Ovary (tissue), 9 donors: ENCODE results near the gene SEMA3B. TPM values are rescaled to one million over a fixed set of nuclear protein-coding genes. Genes with fewer than 3 reads are reported as not detected.

Experiments used
- DNase-seq, 5 donors: peaks; one replicate each; pipeline ENCODE4 v3.0.0-alpha.2; 2019 to 2020
- H3K27ac ChIP-seq, 2 donors: fragments of 200-600 bp; one replicate each; pipeline versions ENCODE4 v1.5.1 to v1.8.0; 2019 to 2022
- H3K27me3 ChIP-seq: fragments of 200-600 bp; one replicate; pipeline ENCODE4 v1.8.0; 2022
- H3K36me3 ChIP-seq: fragments of 200-600 bp; sonication (generic); one replicate; pipeline ENCODE4 v1.5.1; 2019
- H3K4me1 ChIP-seq: one replicate; pipeline ENCODE4 v1.8.1; 2013; ENCODE audit warnings: mild to moderate bottlenecking, moderate library complexity; ENCODE audit not compliant: insufficient read depth
- H3K4me3 ChIP-seq: fragments of 200-600 bp; sonication (generic); one replicate; pipeline ENCODE4 v1.5.1; 2017
- H3K9me3 ChIP-seq, 2 donors: fragments of 200-600 bp in 1 of 2; sonication (generic) in 1 of 2; one replicate each; pipeline versions ENCODE4 v1.5.1 to v1.8.1; 2013 to 2019; ENCODE audit warnings: mild to moderate bottlenecking in 1 of 2, moderate library complexity in 1 of 2
- CTCF ChIP-seq, 3 donors: fragments of 450-650 bp in 2 of 3; fragments of 200-600 bp in 1 of 3; IDR thresholded peaks; one replicate each; pipeline versions ENCODE4 v1.5.1 to v1.8.0; 2016 to 2022; ENCODE audit warnings: antibody characterized with exemption in 3 of 3, mild to moderate bottlenecking in 1 of 3
- EP300 ChIP-seq: sonication (generic); formaldehyde crosslinking; IDR thresholded peaks from one replicate; pipeline ENCODE4 v1.6.1; 2017; ENCODE audit warnings: antibody characterized with exemption
- POLR2A ChIP-seq: fragments of 450-650 bp; IDR thresholded peaks from one replicate; pipeline ENCODE4 v1.6.1; 2017; ENCODE audit warnings: antibody characterized with exemption, mild to moderate bottlenecking, moderate library complexity
- WGBS, 3 donors: extraction: QIAGEN DNeasy Blood & Tissue Kit in 1 of 3; methylation state at CpG; one replicate each; pipeline versions ENCODE4 v1.1.5 to v1.1.7; 2013 to 2017; 5-methylcytosine and 5-hydroxymethylcytosine counted together
- intact Hi-C, 4 donors: fragments of 100-400 bp; cut with DNase I; formaldehyde crosslinking; loops; one replicate each; pipeline versions ENCODE4 v1.11.0 to v1.15.1; 2022 to 2023
- polyA plus RNA-seq, 2 donors: library from polyadenylated mRNA; stranded (reverse); fragments of 200-250 nt in 1 of 2; fragments of 350-450 nt in 1 of 2; fragmentation: Illumina TruSeq in 1 of 2; extraction: RNeasy Lipid Tissue Mini Kit (QIAGEN cat#74804) in 1 of 2; gene quantifications; one replicate each; pipeline ENCODE4 v1.2.3, GENCODE V29; 2013 to 2014
- total RNA-seq, 7 donors: library from RNA; depleted of rRNA in 2 of 7; stranded (reverse); fragments of >200 nt in 2 of 7; fragmentation: NEBNext Ultra II Directional in 3 of 7; extraction: Animal tissue kit (Norgen Biotek cat#: 25700) in 3 of 7; gene quantifications; one replicate each; pipeline versions ENCODE4 v1.1.0 to v1.2.4, GENCODE V29; 2016 to 2023
- donor health status: DM: no; HTN: no; CAD: no; lungs with moderate emphysema.
- donor health status: DM: no; HTN: no; CAD: no.
- donor health status: Bipolar disorder and iron deficiency.
- donor health status: DM: yes; HTN: yes; CAD: no.
- donor health status: DM: no; HTN: no; CAD: no.
- donor health status: DM: yes; HTN: yes; CAD: no.

Gene SEMA3B
- total and polyA plus RNA-seq, 9 donors: 5.0 to 224 (median 51.1) TPM

- TF ChIP-seq CTCF (IDR thresholded peaks at IDR 0.05): peak; percentile 96 to 98 (median 97)
- TF ChIP-seq EP300: no peak
- TF ChIP-seq POLR2A: no peak
- Histone ChIP-seq H3K9me3 (no peaks in the 10 kb centered on the region), H3K36me3 (no peaks in the 10 kb centered on the region)
These were observed 23.0 kb upstream of the SEMA3B start for GRCh38 chr3:50245831-50246516.

GRCh38 chr3:50246517-50246954, 22.4 kb upstream of the SEMA3B start:
- peak overlapping the region in 1 of 2 donors; percentile 64 for H3K27ac ChIP-seq
- peak in 1 of 5 donors; percentile 58 for DNase-seq
- no peak for TF ChIP-seq POLR2A
- no peak for TF ChIP-seq CTCF (IDR thresholded peaks at IDR 0.05)
- TF ChIP-seq EP300: no peak
- H3K36me3 ChIP-seq: no peaks in the 10 kb centered on the region
- WGBS, 3 donors: 24 to 30% (median 26%) methylated on average over 9 to 10 of the region's 10 CpGs
- intact Hi-C loops: loop anchor here in 1 of 4 donors (1.0 kb wide), 1 partner anchor 19 kb away; no protein-coding TSS in a partner anchor
- no peaks in the 10 kb centered on the region for H3K9me3 ChIP-seq
- H3K27me3 ChIP-seq: no peaks in the 10 kb centered on the region
- H3K4me1 ChIP-seq: peaks cover 31% of the 10 kb centered on the region
- H3K4me3 ChIP-seq: peak overlapping the region; percentile 41

More at GRCh38 chr3:50245831-50246516, 23.0 kb upstream of the SEMA3B start:
- Histone ChIP-seq H3K4me1 (peaks cover 31% of the 10 kb centered on the region), H3K27ac (peak overlapping the region; percentile 64 to 82), H3K4me3 (peak overlapping the region; percentile 41), H3K27me3 (no peaks in the 10 kb centered on the region)
- DNase-seq: peak; percentile 89 to 94 (median 93)
- WGBS, 3 donors: 0 to 3% (median 2%) methylated on average over 21 to 25 of the region's 25 CpGs
- intact Hi-C loops: loop anchor here in 1 of 4 donors (1.0 kb wide), 1 partner anchor 19 kb away; no protein-coding TSS in a partner anchor

- no peak for TF ChIP-seq CTCF (IDR thresholded peaks at IDR 0.05)
- TF ChIP-seq POLR2A: no peak
- TF ChIP-seq EP300: no peak
- Histone ChIP-seq H3K27me3 (no peaks in the 10 kb centered on the region), H3K27ac (no peak overlapping the region), H3K4me3 (no peak overlapping the region), H3K9me3 (no peaks in the 10 kb centered on the region), H3K4me1 (peaks cover 31% of the 10 kb centered on the region), H3K36me3 (no peaks in the 10 kb centered on the region)
- no peak for DNase-seq
- WGBS, 3 donors: 39 to 57% (median 52%) methylated on average over 3 of the region's 3 CpGs
- intact Hi-C loops: no loop called here
These were observed 20.6 kb upstream of the SEMA3B start for GRCh38 chr3:50248387-50248786.

- no peak for DNase-seq
- H3K9me3 ChIP-seq: no peaks in the 10 kb centered on the region
- TF ChIP-seq POLR2A: no peak
- no peak for TF ChIP-seq EP300
- TF ChIP-seq CTCF (IDR thresholded peaks at IDR 0.05): no peak
- intact Hi-C loops: no loop called here
- no peak overlapping the region for H3K4me3 ChIP-seq
- peaks cover 31% of the 10 kb centered on the region for H3K4me1 ChIP-seq
- H3K27me3 ChIP-seq: no peaks in the 10 kb centered on the region
- 76 to 89% (median 88%) methylated on average over 5 of the region's 5 CpGs for WGBS, 3 donors
- H3K27ac ChIP-seq: no peak overlapping the region
- no peaks in the 10 kb centered on the region for H3K36me3 ChIP-seq
These were observed 19.5 kb upstream of the SEMA3B start for GRCh38 chr3:50249457-50249856.
